ENCODE results near the gene KIAA1755.

The KIAA1755 gene, protein sequence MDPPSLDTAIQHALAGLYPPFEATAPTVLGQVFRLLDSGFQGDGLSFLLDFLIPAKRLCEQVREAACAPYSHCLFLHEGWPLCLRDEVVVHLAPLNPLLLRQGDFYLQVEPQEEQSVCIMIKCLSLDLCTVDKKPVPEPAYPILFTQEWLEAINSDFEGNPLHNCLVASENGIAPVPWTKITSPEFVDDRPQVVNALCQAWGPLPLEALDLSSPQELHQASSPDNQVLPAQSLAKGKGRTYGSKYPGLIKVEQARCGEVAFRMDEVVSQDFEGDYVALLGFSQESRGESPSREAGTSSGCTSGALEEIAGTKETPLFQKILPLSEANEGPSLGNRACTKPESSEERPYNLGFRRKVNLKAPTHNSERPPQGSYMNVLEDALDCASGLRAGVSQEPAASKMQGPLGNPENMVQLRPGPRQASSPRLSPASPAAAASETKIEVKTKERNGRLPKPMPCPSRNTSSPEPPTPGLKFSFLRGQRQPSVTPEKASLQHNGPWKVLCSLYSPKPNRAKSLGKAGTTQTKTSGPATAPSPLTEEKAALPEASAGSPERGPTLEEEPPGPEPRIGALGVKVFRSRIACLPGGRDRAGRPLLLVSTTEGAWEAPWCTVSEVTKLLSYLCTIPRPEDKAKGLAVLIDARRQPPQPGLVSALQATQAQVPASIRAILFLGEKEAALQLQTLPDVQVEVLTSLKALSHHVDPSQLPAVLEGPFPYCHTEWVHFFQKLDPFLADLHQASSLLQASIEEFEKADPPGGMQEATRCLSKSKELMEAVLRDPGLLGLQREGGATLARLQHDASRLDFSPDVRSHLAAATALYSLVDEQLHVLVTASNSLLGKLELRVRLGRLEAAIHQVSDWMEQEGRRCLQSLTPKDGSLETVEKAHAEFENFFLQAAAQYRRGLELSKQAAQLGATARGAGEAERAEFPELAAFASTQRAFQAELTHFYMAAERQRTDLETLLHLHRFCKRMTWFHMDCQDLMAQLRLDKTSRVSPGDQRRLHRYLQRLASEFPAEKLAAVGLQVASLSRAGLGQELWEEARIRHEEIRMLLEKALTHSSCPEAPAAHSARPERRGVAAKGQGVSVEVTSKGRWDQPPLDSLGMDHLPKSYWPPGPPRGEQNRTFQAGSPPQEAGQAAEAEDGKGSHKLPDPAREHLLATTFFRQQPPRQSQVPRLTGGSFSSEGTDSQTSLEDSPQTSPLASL

GRCh38 chr20:38260378-38261053, at the start of gene KIAA1755:
KIAA1755 (minus strand) TSS chr20:38260735; CDS start chr20:38260500, 235 bp downstream.
- no peak within 1 kb of the TSS for H3K4me3 ChIP-seq (ENCODE audit: low read depth, low read length)
- TF ChIP-seq, protein P1, sequence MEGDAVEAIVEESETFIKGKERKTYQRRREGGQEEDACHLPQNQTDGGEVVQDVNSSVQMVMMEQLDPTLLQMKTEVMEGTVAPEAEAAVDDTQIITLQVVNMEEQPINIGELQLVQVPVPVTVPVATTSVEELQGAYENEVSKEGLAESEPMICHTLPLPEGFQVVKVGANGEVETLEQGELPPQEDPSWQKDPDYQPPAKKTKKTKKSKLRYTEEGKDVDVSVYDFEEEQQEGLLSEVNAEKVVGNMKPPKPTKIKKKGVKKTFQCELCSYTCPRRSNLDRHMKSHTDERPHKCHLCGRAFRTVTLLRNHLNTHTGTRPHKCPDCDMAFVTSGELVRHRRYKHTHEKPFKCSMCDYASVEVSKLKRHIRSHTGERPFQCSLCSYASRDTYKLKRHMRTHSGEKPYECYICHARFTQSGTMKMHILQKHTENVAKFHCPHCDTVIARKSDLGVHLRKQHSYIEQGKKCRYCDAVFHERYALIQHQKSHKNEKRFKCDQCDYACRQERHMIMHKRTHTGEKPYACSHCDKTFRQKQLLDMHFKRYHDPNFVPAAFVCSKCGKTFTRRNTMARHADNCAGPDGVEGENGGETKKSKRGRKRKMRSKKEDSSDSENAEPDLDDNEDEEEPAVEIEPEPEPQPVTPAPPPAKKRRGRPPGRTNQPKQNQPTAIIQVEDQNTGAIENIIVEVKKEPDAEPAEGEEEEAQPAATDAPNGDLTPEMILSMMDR (IDR thresholded peaks at IDR 0.05; ENCODE audit: insufficient read depth, low read depth, low read length, missing control alignments), result no peak
- no peak for DNase-seq (ENCODE audit: low read depth)

DNA sequence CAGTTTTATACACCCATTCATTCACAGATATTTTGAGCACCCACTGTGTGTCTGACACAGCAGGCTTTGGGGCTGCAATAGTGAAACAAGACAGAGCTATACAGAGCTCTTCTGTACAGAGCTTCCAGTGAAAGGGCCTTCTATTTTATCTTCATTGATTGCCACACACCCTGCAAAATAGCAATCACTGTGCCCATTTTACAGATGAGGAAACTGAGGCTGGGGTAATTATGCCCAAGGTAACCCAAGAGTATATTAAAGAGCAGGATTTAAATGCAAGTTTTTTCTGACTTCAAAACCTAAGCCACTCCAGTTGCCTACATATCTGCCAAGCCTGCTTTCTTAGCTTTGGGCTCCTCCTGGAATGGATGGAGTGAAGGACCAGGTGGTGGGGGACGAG, 47.9 kb upstream of the KIAA1755 start:
- TF ChIP-seq, protein P1 (IDR thresholded peaks at IDR 0.05; ENCODE audit: insufficient read depth, low read depth, low read length, missing control alignments), result no peak
- H3K4me3 ChIP-seq (ENCODE audit: low read depth, low read length), result no peak overlapping the region
- DNase-seq (ENCODE audit: low read depth), result no peak

GRCh38 chr20:38308047-38308438, 47.5 kb upstream of the KIAA1755 start:
- no peak for DNase-seq (ENCODE audit: low read depth)
- TF ChIP-seq, protein P1 (IDR thresholded peaks at IDR 0.05; ENCODE audit: insufficient read depth, low read depth, low read length, missing control alignments), result no peak
- H3K4me3 ChIP-seq (ENCODE audit: low read depth, low read length), result no peak overlapping the region

DNA sequence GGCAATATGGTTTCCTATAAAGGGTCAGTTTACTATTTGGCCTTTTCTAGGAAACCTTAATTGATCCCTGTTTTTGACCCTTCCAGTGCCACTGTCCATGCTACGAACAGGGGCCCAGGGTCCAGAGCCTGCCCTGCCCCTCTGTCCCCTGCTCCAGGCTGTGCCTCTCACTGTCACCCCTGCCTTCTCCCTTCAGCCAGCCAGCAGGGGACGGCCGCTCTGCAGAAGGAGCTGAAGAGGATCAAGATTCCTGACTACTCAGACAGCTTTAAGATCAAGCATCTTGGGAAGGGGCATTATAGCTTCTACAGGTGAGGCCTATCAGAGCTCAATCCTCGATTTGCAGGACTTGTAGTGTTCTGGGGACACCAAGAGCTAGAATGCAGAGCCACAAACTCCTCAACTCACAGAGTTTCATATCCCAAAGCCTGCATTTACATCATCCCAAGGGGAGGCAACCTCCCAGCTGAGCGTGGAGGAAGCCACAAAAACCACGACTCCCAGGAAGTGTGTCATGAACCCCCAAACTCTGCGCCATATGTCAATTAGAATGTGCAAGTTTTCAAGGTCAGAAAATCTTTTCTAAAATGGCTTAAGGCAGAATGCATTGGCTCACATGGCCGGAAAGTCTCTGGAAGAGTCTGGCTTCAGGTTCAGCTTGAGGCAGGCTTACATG, 47.0 kb upstream of the KIAA1755 start:
- H3K4me3 ChIP-seq (ENCODE audit: low read depth, low read length), result no peak overlapping the region
- DNase-seq (ENCODE audit: low read depth), result no peak
- TF ChIP-seq, protein P1 (IDR thresholded peaks at IDR 0.05; ENCODE audit: insufficient read depth, low read depth, low read length, missing control alignments), result no peak

DNA sequence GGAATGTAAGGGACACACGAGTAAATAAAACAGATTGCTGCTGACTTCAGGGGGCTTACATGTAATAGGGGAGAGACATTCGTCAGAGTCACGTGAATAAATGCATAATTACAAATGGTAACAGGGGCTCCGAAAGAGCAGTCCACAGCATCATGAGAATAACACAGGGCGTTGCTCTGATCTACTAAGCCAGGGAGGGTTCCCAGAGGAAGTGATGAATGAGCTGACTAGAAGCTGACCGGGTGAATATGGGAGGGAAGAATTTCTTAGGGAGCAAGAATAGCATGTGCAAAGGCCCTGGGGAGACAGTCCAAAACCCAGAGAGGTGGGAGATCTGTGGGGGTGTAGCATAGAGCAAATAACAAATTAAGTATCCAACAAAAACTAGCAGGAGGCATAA, 45.8 kb upstream of the KIAA1755 start:
- TF ChIP-seq, protein P1 (IDR thresholded peaks at IDR 0.05; ENCODE audit: insufficient read depth, low read depth, low read length, missing control alignments), result no peak
- DNase-seq (ENCODE audit: low read depth), result no peak
- no peak overlapping the region for H3K4me3 ChIP-seq (ENCODE audit: low read depth, low read length)

DNA sequence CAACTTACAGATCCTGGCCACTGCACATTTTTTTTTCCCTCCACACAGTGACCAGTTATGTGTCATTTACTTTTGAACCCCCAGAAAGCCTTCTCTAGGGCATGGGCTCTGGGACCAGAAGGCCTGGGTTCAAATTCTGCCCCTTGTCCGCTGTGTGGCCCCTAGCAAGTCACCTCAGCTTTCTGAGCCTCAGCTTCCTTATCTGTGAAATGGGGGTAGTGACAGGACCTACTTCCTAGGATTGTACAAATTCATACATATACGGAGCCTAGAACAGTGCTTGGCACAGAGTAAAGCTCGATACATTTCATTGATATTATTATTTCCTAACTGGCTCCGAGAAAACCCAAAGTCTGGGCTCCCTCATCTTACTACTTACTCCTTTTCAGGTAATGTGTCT, 45.0 kb upstream of the KIAA1755 start:
- TF ChIP-seq, protein P1 (IDR thresholded peaks at IDR 0.05; ENCODE audit: insufficient read depth, low read depth, low read length, missing control alignments), result no peak
- H3K4me3 ChIP-seq (ENCODE audit: low read depth, low read length), result no peak overlapping the region
- DNase-seq (ENCODE audit: low read depth), result no peak
